Measurements from ENCODE around the gene ZNF282. TPM values are rescaled to one million over a fixed set of nuclear protein-coding genes. Genes with fewer than 3 reads are reported as not detected.

Gene ZNF282
- total RNA-seq, 1 experiment from 2014 or later, result 39.0 TPM

DNA sequence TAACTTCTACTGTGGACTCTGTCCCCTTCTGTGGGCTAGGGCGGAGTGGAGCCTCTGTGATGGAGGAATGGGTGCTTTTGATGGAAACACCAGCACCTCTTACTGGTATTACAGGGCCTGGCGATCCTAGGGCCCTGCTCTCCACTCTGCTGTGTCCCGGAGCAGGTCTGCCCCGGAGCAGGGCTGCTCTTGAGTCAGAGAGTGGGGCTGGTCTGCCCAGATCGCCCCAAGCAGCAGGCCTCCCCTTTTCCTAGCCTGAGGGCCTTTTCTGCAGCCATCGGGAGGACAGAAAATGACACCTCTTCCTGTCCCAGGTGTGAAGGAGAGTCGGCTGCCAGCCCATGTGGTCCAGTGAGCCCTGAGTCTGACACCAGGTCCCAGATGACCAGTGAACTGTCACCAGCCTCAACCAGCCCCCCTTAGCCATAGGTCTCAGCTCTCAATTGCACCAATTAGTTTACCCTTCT, 1.4 kb downstream of the ZNF282 start:
- Mint-ChIP-seq H3K4me3 (peak overlapping the region; percentile 89 to 95), H3K27ac (peak overlapping the region in 1 of 3 experiments; percentile 70; a peak in 2 of 7 replicates), H3K27me3 (ENCODE audit: low read depth) (no peaks in the 10 kb centered on the region), H3K36me3 (ENCODE audit: insufficient read depth in 1 of 3, low read depth in 3 of 3) (peaks cover 31 to 48% (median 47%) of the 10 kb centered on the region in 3 experiments), H3K9me3 (no peaks in the 10 kb centered on the region; a peak in 1 of 5 replicates), H3K4me1 (peaks cover 12 to 21% of the 10 kb centered on the region in 2 experiments)
- Histone ChIP-seq H3K79me1 (ENCODE audit: insufficient read depth, low read depth, low read length, poor library complexity, severe bottlenecking) (peaks cover 3% of the 10 kb centered on the region), H4K91ac (ENCODE audit: insufficient read length, low read depth, low read length) (no peak overlapping the region), H3K4me1 (ENCODE audit: insufficient read depth, low read length) (no peaks in the 10 kb centered on the region), H3K23ac (ENCODE audit: insufficient read length, low read depth, low read length) (no peak overlapping the region), H3K14ac (ENCODE audit: insufficient read depth, low read length) (0 out of 2 replicates have a peak overlapping the region, but pooled peaks have one; percentile 22), H4K5ac (ENCODE audit: insufficient read length, low read depth, low read length) (no peak overlapping the region), H2BK120ac (ENCODE audit: low read depth, low read length, poor library complexity, severe bottlenecking) (no peak overlapping the region), H3K9me3 (ENCODE audit: control insufficient read depth, low read depth, low read length) (no peaks in the 10 kb centered on the region), H4K20me1 (ENCODE audit: control insufficient read depth, insufficient read depth, insufficient read length) (no peaks in the 10 kb centered on the region), H2BK15ac (ENCODE audit: low read depth, low read length) (no peak overlapping the region), H3K27ac (ENCODE audit: insufficient read length, low read depth, low read length) (no peak overlapping the region), H3K79me2 (ENCODE audit: insufficient read depth, low read length) (peaks cover 3% of the 10 kb centered on the region; the same call in 1 of the 2 replicates), H2BK20ac (ENCODE audit: low read depth, low read length, poor library complexity, severe bottlenecking) (no peak overlapping the region), H3K18ac (ENCODE audit: insufficient read length, low read depth, low read length) (no peak overlapping the region), H4K8ac (replicated peaks; ENCODE audit: insufficient read length, low read depth, low read length) (no peak overlapping the region), H3K4me2 (ENCODE audit: insufficient read depth, insufficient read length, low read length) (peak overlapping the region; percentile 53), H2AK5ac (ENCODE audit: insufficient read length, low read length) (no peak overlapping the region), H3K9ac (ENCODE audit: extremely low read depth, insufficient read length, low read length) (peak overlapping the region; percentile 77), H2BK12ac (ENCODE audit: insufficient read length, low read depth, low read length) (no peak overlapping the region), H3T11ph (ENCODE audit: low read length) (no peak overlapping the region), H3K4ac (ENCODE audit: low read depth, low read length) (no peak overlapping the region), H3K23me2 (ENCODE audit: insufficient read length, low read depth, low read length, poor library complexity, severe bottlenecking) (peaks cover 7% of the 10 kb centered on the region), H3K56ac (ENCODE audit: insufficient read length, low read depth, low read length) (no peak overlapping the region), H2AFZ (ENCODE audit: low read length) (no peak overlapping the region), H2BK5ac (ENCODE audit: insufficient read length, low read length) (no peak overlapping the region), H3K27me3 (ENCODE audit: insufficient read depth, low read length) (no peaks in the 10 kb centered on the region)
- no peak for DNase-seq
- WGBS (ENCODE audit: extremely low coverage, insufficient read length, low lambda C conversion rate), result no CpG with 5 or more reads among the region's 7 CpGs
- TF ChIP-seq, protein P1, sequence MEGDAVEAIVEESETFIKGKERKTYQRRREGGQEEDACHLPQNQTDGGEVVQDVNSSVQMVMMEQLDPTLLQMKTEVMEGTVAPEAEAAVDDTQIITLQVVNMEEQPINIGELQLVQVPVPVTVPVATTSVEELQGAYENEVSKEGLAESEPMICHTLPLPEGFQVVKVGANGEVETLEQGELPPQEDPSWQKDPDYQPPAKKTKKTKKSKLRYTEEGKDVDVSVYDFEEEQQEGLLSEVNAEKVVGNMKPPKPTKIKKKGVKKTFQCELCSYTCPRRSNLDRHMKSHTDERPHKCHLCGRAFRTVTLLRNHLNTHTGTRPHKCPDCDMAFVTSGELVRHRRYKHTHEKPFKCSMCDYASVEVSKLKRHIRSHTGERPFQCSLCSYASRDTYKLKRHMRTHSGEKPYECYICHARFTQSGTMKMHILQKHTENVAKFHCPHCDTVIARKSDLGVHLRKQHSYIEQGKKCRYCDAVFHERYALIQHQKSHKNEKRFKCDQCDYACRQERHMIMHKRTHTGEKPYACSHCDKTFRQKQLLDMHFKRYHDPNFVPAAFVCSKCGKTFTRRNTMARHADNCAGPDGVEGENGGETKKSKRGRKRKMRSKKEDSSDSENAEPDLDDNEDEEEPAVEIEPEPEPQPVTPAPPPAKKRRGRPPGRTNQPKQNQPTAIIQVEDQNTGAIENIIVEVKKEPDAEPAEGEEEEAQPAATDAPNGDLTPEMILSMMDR (conservative IDR thresholded peaks at IDR 0.05), result no peak

Measured in H9 (cell line).